Ascending aorta (tissue), 2 donors: ENCODE measurements around the gene ARRDC5. TPM values are rescaled to one million over a fixed set of nuclear protein-coding genes. Genes with fewer than 3 reads are reported as not detected.
"Not testable (repeated sequence)": the region's sequence is repeated elsewhere in the genome, so short reads cannot be mapped to it uniquely, and the experiment has no call there.

Experiments
- DNase-seq, 2 donors: peaks; one replicate each; pipeline ENCODE4 v3.0.0-alpha.2; 2019; ENCODE audit warnings: low spot score in 2 of 2
- H3K27ac ChIP-seq, 2 donors: fragments of 200-600 bp; sonication (generic); one replicate each; pipeline ENCODE4 v1.5.1; 2016 to 2017; ENCODE audit warnings: mild to moderate bottlenecking in 1 of 2
- H3K27me3 ChIP-seq: fragments of 200-600 bp; sonication (generic); one replicate; pipeline ENCODE4 v1.5.1; 2017
- H3K36me3 ChIP-seq, 2 donors: fragments of 200-600 bp; sonication (generic); one replicate each; pipeline ENCODE4 v1.5.1; 2016
- H3K4me1 ChIP-seq, 2 donors: fragments of 200-600 bp; sonication (generic); one replicate each; pipeline ENCODE4 v1.5.1; 2016 to 2017; ENCODE audit warnings: mild to moderate bottlenecking in 1 of 2
- H3K4me3 ChIP-seq, 2 donors: fragments of 200-600 bp; sonication (generic); one replicate each; pipeline ENCODE4 v1.5.1; 2016 to 2017; ENCODE audit warnings: mild to moderate bottlenecking in 1 of 2
- H3K9me3 ChIP-seq, 2 donors: fragments of 200-600 bp; sonication (generic); one replicate each; pipeline ENCODE4 v1.5.1; 2016
- CTCF ChIP-seq, 3 experiments: fragments of 200-600 bp in 2 of 3; fragments of 450-650 bp in 1 of 3; sonication (generic) in 2 of 3; IDR thresholded peaks; one replicate each; pipeline ENCODE4 v1.5.1; 2016 to 2019; ENCODE audit warnings: antibody characterized with exemption in 3 of 3, mild to moderate bottlenecking in 1 of 3, moderate library complexity in 1 of 3
- intact Hi-C: fragments of 100-400 bp; cut with DNase I; formaldehyde crosslinking; loops from one replicate; pipeline ENCODE4 v1.15.1; 2023
- total RNA-seq: library from RNA; depleted of rRNA; stranded (reverse); fragments of >200 nt; gene quantifications from one replicate; pipeline ENCODE4 v1.1.0, GENCODE V29; 2016

The ARRDC5 gene
- total RNA-seq, 1 donor from 2014 or later, result 8.6 TPM

DNA sequence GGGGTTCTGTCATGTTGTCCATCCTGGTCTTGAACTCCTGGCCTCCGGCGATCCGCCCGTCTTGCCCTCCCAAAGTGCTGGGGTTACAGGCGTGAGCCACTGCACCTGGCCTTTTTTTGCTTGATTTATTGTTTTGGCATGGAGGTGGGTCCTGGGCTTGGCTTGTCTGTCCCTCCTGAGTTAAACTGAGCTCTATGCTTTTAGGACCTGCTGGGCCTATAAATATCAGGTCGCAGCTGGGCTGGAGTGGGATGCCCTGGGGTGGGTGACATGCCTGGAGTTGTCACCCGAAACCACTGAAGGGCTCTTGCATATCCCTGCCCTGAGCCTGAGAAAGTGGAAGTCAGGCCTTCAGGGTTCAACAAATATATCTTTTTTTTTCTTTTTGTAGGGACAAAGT lies 5.5 kb downstream of the ARRDC5 start:
- H3K4me3 ChIP-seq, result no peak overlapping the region

DNA sequence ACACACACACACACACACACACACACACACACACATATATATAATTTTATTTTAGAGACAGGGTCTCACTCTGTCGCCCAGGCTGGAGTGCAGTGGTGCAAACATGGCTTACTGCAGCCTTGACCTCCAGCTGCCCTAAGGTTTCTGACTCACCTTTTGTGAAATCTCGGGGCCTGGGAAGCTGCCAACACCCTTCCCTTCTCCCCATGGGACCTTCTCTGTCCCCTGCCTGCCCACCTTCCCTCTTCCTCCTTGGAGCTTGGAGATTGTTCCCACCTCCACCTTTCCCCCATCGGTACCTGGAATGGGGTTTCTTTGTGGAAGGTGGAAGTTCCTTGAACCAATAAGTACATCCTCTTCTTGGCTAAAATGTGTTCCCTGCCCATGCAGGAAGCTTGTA lies 6.3 kb downstream of the ARRDC5 start:
- Histone ChIP-seq H3K4me3 (no peak overlapping the region), H3K9me3 (no peaks in the 10 kb centered on the region), H3K4me1 (no peaks in the 10 kb centered on the region), H3K27ac (no peak overlapping the region), H3K36me3 (no peaks in the 10 kb centered on the region), H3K27me3 (no peaks in the 10 kb centered on the region)
- no peak for TF ChIP-seq CTCF (IDR thresholded peaks at IDR 0.05)
- DNase-seq, result no peak
- intact Hi-C loops, result no loop called here

More for the DNA sequence above, 5.5 kb downstream of the ARRDC5 start:
- TF ChIP-seq CTCF (IDR thresholded peaks at IDR 0.05), result no peak
- Histone ChIP-seq H3K36me3 (no peaks in the 10 kb centered on the region), H3K9me3 (no peaks in the 10 kb centered on the region), H3K27me3 (no peaks in the 10 kb centered on the region), H3K27ac (no peak overlapping the region), H3K4me1 (no peaks in the 10 kb centered on the region)
- intact Hi-C loops, result no loop called here
- no peak for DNase-seq

- H3K36me3 ChIP-seq, H3K4me1 ChIP-seq, DNase-seq, H3K4me3 ChIP-seq, H3K27ac ChIP-seq, intact Hi-C loops, H3K9me3 ChIP-seq, H3K27me3 ChIP-seq: not testable (repeated sequence)
Observed at GRCh38 chr19:4892962-4893361, 9.7 kb downstream of the ARRDC5 start.

- H3K27ac ChIP-seq, result no peak overlapping the region
- no peaks in the 10 kb centered on the region for H3K36me3 ChIP-seq
- no peaks in the 10 kb centered on the region for H3K4me1 ChIP-seq
- H3K9me3 ChIP-seq, result no peaks in the 10 kb centered on the region
- no peak for DNase-seq
- TF ChIP-seq CTCF (IDR thresholded peaks at IDR 0.05), result no peak
- intact Hi-C loops, result no loop called here
- no peak overlapping the region for H3K4me3 ChIP-seq
- H3K27me3 ChIP-seq, result no peaks in the 10 kb centered on the region
Observed at GRCh38 chr19:4891066-4891465, 11.6 kb downstream of the ARRDC5 start.

GRCh38 chr19:4889034-4889815 lies 13.5 kb downstream of the ARRDC5 start:
- no peak for DNase-seq
- intact Hi-C loops, result no loop called here
- TF ChIP-seq CTCF (IDR thresholded peaks at IDR 0.05), result no peak

GRCh38 chr19:4887803-4888202 lies 14.9 kb downstream of the ARRDC5 start:
- H3K9me3 ChIP-seq, H3K27ac ChIP-seq, DNase-seq, intact Hi-C loops, H3K4me1 ChIP-seq, H3K4me3 ChIP-seq, H3K27me3 ChIP-seq, H3K36me3 ChIP-seq: not testable (repeated sequence)

More at GRCh38 chr19:4889034-4889815, 13.5 kb downstream of the ARRDC5 start:
- Histone ChIP-seq H3K36me3 (no peaks in the 10 kb centered on the region), H3K9me3 (no peaks in the 10 kb centered on the region), H3K27me3 (no peaks in the 10 kb centered on the region), H3K4me3 (no peak overlapping the region), H3K27ac (no peak overlapping the region), H3K4me1 (no peaks in the 10 kb centered on the region)

DNA sequence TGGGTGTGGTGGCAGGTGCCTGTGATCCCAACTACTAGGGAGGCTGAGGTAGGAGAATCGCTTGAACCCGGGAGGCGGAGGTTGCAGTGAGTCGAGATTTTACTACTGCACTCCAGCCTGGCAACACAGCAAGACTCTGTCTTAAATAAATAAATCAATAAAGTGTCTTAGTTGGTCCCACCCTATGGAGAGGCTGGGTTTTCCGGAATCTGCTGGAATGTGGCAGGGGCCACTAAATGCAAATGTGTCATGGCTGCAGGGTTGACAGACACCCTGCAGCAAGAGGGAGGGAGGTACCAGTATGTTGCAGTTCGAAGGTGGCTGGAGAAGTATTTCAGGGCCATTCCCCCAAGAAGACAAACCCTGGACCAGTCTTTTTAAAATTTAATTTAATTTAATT lies 17.7 kb downstream of the ARRDC5 start:
- H3K27me3 ChIP-seq, H3K27ac ChIP-seq, H3K36me3 ChIP-seq, H3K4me1 ChIP-seq, H3K9me3 ChIP-seq, DNase-seq, H3K4me3 ChIP-seq, intact Hi-C loops: not testable (repeated sequence)

- H3K27me3 ChIP-seq, H3K27ac ChIP-seq, intact Hi-C loops, H3K4me1 ChIP-seq, DNase-seq, H3K9me3 ChIP-seq, H3K36me3 ChIP-seq, H3K4me3 ChIP-seq: not testable (repeated sequence)
Observed at GRCh38 chr19:4882874-4883273, 19.8 kb downstream of the ARRDC5 start.
